LHCN-M2 (cell line): ENCODE data around the gene DCTN2. TPM values are rescaled to one million over a fixed set of nuclear protein-coding genes. Genes with fewer than 3 reads are reported as not detected.

Experiments
- DNase-seq: peaks from one replicate; pipeline ENCODE4 v3.0.0-alpha.2; 2012; ENCODE audit warnings: low read depth
- total RNA-seq: library from RNA; depleted of rRNA; stranded (reverse); fragments of >200 nt; gene quantifications from 2 replicates; pipeline ENCODE4 v1.2.3, GENCODE V29; 2014

DCTN2 gene
- total RNA-seq, 1 experiment from 2014 or later, result 177 TPM

DNA sequence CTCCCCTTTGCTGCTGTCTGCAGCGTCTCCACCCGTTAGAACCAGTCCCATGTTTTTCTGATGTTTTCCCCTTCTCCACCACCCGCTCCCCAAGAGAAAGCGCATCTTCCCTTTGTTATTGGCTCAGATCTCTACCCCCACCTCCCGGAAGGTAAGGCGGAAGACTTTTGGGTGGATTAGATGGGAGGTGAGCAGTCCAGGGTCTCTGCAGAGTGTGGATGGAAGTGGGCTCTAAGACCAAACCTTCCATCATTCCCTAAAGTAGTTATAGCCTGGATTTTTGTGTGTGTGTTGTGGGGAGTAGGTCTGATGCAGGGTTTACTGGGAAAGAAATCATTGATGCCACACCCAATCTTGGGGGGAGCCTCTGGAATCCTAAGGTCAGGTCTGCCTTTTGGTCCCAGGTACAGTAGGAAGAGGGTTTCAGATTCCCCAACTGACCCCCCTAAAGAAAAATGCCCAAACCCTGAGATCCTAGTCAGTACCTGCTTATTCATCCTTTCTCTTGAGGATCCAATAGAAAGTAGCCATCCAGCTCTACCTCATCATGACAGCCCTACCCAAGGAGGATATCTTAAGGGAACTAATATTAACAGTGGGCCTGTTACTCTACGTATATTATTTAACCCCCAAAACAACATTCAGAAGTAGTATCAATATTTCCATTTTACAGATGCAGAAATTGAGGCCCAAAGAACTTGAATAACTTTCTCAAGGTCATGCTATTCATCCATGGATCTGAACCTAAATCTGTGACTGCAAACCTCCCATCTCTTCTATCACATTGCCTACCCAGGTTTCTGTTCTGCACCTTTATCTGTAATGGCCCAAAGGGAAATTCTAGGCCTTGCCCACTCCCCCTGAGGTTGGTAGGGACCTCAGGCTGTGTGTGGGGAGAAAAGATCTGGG lies 3.9 kb upstream of the DCTN2 start:
- DNase-seq, result no peak

DNA sequence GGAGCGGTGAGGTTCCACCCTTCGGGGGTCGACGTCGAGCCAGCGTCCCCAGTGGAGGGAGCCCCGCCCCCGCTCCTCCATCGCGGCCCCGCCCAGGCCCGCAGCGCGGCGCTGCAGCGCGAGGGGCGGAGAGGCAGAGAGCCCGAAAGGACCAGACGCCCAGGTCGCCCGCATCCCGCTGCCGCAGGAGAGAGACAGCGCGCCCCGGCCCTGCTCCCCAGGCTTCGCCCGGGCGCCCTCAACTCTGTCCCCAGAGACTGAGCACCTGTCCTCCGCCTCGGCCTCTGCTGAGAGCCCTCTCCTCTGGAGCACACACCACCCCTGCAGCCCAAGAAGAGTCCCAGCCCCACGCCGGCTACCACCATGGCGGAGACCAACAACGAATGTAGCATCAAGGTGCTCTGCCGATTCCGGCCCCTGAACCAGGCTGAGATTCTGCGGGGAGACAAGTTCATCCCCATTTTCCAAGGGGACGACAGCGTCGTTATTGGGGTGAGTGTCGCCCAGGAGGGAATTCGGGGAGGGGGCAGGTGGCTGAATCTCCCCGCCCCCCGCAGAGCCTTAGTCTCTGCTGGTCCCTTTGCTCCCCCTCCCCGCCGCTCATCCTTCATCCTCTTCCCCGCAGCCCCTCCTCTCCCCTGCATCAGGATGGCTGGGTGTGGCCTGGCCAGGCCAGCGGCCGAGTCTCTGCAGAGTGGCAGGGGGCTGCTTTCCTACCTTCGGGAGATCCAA lies 3.1 kb upstream of the DCTN2 start, which contains the start of gene KIF5A:
KIF5A (plus strand) TSS at position 136 of the 732 bp plus-strand sequence; CDS start at position 364, 228 bp downstream.
- no peak for DNase-seq

DNA sequence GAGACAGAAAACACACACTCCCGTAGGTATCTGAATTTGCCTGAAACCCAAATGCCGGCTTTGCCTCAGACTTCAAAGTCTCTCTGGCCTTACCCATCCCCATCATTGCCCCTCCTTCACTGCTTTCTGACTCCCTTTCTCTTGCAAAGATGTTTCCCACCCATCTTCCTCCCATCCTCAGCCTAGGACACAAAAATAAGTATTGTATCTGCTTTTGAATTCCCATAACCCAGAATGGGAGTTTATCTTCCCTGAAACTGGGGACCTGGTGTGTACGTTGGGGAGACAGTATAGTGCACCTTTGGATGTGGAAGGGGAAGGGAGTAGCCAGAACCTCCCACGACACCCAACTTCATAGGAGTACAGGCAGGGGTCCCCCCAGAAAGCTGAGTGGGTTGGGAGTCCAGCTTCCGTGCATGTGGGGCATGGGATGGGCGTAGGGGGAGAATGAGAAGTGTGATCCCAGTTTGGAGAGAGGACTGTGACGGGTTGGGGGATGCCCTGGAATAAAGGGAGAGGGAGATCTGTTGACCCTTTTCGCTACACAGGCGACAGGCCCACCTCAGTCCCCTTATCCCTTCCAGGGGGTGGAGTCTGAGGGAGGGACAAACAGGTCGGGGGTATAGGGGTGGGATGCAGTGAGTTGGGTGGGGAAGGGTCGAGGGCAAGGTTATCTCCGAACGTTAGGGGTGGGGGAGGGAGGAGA lies 2.4 kb upstream of the DCTN2 start:
- DNase-seq, result no peak

DNA sequence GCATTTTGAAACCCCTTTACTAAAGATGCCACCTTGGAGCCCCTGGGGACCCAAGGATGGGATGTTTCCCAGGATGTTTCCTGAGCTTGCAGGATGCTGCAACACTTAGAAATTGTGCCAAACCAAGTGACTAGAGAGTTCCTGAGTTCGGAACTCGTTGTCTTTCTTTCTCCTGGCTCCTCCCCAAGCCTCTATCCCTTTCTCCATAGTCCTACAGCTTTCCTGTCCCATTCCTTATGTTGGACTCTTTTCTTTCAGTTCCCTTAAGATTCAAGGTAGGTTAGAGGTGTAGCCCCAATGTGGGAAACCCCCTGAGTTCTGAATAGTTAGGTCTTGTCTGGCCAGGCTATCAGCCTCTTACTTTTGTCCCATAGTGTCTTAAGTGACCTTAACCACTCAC lies 1.5 kb upstream of the DCTN2 start:
- no peak for DNase-seq

DNA sequence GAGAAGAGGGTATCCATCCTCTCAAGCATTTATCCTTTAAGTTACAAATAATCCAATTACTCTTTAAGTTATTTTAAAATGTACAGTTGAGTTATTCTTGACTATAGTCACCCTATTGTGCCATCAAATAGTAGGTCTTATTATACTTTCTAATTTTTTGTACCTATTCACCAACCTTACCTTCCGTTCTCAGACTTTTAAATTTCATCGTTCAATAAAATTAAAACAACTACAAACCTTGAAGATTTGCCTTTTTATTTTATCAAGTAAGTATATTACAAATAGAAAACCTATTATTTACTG lies 972 bp upstream of the DCTN2 start:
- no peak for DNase-seq

DNA sequence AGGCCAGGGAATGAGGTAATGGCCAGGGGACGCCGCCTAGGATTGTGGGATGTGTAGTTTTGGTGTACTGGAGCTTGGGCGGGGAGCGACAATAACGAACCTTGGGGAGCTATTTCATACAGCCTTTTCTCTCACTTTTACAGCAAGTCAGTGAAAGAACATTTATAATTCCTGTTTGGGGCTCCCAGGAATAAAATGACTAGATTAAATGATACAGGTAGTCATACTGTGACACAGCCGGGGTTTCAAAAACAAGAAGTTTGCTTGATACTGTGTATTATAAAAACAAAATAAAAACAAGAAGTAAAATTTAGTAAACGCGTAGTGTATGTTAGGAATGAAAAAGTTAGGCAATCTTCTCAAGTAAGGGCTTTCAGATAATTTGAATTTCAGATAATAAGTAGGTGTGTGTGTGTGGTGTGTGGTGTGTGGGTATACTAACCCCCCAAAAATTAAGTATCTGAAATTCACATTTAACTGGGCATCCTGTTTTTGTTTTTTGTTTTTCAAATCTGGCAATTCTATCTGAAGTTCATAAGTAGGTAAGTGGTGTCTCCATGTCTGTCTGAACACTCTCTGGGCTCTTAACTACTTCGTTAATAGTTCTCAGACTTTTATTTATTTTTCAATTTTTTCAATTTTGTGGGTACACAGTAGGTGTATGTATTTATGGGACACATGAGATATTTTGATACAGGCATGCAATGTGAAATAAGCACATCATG lies 458 bp upstream of the DCTN2 start:
- no peak for DNase-seq

DNA sequence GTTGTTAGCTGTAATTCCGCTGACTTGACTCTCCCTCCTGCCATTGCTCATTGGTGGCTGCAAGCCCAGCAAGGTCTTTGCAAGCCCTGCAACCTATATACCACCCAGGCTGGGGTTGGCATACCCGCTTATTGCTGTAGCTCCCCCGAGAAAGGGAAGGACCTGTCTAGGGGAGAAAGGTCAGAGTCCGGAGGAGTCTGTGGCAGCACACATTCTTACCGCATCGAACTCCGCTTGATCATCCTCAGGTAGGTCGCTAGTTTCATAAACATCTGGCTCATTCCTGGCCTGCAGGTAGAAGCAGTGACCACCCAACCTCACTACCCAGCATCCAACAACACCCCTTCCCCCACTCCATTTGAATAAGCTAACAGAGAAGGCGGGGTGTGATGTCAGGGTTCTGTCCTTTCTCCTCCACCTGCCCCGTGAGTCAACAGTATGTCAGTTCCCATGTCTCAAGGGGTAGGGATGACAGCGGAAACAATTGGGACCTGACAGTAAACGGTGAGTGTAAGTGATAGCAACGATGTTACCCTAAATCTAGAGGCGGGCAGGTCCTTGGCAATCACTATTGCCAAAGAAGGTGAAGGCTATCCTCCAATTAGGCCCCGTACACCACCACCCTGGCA lies 1.1 kb downstream of the DCTN2 start:
- no peak for DNase-seq

DNA sequence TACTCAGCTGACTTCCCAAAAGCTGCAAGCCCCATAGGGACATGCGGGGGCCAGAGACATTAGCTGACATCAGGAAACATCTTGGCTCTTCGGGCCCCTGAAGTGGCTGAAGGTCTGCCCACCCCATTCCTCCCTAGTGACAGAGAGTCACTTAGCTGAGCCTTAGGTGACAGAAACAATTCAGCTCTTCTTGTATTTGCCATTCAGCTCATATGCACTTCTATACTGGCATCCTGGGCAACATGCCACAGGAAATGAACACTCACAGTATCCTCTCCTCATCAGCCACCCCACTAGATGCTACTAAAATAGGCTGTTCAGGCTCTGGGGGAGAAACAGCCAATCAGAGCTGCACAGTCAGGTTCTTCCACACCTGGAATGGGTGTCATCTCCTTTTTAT lies 3.4 kb downstream of the DCTN2 start:
- no peak for DNase-seq

DNA sequence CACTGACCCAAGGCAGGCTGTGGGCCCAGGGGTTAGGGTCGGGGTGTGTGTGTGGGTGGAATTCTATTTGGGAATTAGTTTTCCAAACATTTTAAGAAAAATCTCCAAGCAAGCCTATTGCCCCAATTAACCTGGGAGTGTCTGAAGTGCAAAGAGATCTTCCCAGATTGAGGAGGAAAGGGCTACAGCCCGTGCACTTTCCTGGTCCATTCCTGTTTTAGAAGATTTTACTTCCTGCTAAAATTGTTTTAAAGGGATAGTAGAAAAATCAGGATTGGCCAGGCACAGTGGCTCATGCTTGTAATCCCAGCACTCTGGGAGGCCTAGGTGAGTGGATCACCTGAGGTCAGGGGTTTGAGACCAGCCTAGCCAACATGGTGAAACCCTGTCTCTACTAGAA lies 5.3 kb downstream of the DCTN2 start:
- DNase-seq, result no peak

DNA sequence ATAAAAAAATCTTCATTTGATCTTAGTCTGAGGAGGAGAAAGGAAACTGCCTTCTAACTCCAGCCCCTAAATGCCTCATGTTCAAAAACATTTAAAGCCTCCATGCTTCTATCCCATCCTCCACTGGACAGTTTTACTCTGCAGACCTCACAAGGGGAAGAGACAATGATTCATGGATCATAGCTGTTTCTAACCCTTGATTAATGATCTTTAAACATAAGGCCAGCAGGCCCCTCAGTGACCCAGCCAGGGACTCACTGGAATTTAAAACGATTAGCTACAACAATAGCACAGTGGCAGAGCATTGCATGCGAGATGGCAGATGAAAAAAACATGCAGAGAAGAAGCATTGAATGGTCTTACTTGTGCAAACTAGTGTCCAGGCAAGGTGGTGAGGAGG lies 6.0 kb downstream of the DCTN2 start:
- DNase-seq, result no peak

DNA sequence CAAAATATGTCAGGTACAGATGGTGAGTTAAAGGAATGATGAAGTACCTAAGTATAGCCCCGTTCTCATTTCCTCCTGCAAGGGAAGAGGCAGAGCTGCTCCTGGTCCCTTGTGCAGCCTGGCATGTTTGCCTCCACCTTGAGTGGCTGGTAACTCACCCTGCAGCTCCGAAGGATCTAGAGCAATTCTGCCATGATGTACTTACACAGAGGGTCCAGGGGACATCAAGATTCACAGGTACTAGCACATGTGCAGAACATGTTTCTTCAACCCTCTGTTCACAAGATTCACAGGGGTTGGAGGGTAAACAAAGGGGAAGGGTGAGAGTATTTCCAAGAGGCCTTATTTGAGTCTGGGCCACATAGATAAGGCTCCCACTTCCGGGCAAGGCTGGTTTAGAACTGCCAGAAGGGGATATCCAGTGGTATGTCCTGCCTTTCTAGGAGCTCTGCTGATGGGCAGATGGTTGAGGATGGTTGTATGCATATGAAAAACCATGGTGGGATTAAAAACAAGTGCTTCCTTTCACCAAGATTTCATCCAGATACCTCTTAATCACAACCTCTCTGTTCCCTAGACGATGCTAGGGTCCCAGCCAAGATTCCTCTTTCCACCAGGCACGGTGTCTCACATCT lies 7.7 kb downstream of the DCTN2 start:
- DNase-seq, result no peak

DNA sequence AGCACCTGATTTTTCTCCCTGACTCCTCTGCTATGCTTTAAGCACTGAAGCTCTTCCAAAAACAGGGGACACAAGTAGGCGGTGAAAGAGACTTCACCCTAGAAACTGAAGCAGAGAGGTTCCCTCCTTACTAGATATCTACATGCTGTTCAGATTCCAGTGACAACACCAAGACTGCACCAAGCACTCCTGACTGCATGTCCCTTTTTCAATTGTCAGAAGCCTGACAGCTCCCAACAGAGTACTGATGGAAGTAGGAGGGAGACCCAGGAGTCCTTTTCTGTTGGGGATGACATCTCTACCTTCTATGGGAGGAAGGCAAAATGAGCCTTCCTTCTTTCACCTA lies 10.4 kb downstream of the DCTN2 start:
- no peak for DNase-seq

DNA sequence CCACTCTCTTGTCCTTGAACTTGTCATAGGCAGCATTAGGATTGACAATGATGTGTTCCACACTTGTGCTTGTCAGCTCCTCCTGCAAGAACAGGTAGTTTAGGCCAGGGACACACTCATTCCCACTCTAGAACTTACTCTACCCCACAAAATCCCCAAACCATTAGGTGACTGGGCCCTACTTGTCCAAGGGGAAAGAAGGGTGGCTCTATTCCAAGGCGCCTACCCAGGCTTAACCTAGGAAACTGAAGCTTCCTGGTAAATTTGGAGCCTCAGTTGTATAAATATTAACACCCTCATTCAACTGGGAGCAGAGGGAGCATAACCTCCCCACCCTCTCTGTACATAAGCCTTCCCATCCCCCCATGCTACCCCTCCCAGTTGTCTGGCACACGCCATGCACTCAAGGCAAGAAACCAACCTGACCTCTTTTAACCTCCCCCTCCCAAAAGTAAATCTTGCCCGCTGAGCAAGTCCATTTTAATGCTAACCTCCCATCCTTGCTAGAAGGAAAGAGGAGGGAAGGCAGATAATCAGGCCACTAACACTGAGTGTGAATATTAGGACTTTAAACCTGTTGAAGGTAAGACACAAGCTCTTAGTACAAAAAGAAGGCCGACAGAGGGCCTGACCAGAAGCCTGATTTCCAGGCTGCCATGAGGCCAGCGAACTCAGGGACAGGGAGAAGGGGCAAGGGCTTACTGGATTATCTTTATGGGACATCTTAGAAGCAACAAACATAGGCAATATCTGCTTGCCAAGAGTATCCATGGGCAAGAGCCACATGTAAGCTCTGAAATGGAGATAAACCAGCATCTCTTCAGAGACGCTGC lies 11.0 kb downstream of the DCTN2 start:
- DNase-seq, result no peak

DNA sequence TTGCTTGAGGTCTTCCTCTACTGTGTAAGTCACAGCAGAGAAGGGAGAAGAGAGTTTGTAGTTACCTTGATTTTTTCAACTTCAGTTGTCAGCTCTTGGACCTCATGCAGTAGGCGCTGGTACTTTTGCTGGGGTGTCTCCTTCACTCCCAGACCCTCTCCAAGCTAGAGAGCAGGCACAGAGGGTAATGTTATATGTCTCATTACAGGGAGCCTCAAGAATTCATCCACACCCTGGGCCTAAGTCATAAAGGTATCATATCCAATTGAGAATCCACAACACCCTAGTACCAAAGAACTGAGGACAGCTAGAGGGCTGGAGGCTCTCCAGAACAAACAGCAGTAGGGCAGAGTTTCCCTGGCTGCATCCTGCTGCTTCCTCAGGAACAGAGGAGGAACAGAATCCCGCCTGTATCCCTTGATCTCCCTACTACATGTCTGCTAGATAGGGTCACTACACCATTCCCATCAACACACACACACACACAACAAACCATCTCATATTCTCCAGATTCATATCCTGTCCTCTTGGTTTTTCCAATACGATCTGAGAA lies 11.9 kb downstream of the DCTN2 start:
- no peak for DNase-seq

DNA sequence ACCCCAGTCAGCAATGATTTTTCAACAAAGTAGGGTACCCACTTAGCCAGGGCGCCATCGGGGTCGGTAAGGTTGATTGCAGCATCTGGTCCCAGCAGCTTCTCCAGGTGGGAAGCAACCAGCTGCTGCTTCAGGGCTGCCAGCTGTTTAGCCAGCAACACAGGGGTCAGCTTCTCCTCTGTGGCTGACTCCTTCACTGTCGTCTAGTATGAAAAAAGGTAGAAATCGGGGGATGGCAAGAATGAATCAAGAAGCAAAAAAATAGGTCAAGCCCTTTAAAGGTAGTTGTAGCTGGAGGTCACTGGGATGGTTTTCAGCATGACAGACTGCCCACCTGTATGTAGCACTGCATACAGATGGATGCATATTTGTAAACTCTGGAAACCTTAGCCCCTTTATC lies 12.7 kb downstream of the DCTN2 start:
- no peak for DNase-seq

DNA sequence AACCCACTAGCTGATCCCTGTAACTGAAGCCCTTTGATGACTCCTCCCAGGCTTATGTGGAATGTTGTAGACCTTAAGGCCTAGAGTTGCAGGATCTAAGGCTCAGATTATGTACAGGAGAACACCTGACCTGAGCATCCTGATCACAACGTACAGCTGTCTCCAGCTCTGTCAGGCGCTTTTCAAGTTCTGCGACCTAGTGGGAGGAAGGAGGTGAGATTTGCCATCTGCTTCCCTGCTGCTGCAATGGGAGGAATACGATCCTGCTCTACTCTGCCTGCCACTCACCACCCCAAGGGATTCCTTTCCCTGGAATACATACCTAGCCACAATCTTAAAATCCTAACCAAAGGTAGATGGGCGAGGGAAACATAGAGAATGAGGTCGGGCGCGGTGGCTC lies 13.9 kb downstream of the DCTN2 start:
- no peak for DNase-seq

DNA sequence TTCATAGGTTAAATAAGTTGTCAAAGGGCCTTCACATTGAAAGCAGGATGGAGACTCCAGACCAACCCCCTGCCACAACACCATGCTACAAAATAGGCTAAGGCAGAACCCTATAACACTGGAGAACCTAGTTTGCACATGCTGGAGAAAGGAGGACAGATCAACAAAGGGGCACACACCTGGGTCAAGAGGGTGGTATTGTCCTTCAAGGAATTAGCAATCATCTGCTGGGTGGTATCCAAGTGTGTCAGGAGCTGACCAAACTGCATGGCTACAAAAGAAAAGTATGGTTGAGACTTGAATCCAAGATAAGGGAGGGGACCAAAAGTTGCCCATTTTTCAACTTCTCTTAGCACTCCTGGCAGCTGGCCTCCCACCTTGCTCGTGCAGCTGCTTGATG lies 15.2 kb downstream of the DCTN2 start:
- DNase-seq, result no peak

DNA sequence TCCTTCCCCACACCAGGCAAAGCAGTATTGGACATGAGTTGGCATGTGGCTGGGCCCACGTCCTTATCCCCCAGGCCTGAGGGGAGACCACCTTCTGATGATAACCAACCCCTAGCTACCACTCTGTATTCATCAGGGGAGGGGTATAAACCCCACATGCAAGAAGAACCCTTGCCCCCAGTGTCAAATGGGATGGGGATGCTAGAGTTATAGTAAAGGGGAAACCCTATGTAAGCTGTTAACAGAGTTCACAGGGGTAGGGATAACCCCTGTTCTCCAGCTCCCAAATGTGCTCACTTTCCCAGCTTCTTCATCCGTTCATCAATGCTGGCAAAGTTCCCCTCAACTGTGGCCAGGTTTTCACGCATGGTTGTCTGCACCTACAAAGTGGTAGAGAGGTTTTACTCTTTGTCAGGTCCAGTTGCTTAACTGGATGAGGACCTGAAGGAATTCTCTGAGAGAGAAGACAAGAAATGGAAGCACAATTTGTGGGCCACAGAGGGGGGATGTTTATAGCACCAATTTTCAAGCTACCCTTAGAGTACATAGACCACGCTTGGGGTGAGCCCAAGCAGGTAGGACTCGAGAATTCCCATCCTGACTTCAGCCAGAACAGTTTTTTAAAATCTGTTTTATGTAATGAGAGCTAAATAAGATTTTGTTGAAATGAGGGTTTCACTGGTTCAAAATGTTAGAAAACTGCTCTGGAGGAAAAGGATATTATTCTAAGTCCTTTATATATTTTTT lies 16.4 kb downstream of the DCTN2 start:
- no peak for DNase-seq

DNA sequence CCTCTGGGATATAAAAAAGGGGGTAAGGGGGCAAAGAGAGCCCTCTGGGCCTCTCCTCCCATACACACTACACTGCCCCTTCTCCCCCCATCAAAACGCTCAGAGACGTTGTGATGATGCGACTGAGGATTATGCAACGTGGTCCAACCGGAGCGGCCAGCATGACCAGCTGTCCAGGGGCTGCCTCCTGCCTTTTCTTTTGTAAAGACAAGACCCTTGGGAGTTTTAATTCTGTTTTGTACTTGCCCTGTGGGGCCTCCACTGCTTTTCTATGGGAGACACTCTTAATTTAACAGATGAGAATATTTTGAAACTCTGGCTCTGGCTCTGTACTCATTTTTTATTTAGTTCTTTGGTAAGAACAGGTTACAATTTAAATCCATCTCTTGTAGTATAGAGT lies 17.2 kb downstream of the DCTN2 start:
- DNase-seq, result no peak
